Inferior parietal cortex (tissue), 1 donor: ENCODE measurements around the gene SEBOX.

Source experiments
- DNase-seq: peaks from one replicate; pipeline ENCODE4 v3.0.0-alpha.2; 2016; ENCODE audit errors: extremely low spot score

The SEBOX gene

DNA sequence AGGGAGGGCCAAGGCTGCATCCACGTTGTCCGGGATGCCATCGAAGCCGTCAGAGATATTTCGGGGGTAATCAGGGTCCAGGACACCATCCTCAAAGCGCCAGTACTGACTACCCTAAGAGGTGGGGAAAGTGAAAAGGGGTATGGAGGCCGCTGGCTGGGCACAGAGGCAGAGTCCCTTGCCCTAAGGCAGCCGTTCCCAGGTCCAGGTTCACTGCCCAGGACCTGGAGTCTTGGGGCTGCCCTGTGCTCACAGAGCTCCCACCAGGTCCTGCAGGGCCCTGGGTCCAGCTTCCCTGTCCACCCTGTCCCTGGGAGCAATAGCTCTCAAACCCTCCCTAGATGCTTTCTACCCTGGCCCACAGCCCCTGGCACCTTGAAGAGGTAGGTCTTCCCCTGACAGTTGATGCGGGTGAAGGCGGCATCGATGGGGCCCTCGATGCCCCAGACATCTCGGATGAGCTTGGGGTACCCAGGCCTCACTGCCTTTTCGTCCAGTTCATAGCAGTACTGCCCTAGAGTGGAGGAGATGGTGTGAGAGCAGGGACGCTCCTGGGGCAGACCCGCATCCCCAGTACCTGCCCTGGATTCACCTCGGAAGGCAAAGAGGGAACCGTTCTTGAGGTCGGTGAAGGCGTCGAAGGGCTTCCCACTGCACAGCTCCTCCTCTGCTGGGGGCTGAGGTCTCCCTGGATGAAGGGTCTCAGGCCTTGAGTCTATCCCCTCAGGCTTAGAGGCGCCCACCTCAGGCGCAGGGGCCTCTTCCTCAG is 4.1 kb upstream of the SEBOX start:
- no peak for DNase-seq

DNA sequence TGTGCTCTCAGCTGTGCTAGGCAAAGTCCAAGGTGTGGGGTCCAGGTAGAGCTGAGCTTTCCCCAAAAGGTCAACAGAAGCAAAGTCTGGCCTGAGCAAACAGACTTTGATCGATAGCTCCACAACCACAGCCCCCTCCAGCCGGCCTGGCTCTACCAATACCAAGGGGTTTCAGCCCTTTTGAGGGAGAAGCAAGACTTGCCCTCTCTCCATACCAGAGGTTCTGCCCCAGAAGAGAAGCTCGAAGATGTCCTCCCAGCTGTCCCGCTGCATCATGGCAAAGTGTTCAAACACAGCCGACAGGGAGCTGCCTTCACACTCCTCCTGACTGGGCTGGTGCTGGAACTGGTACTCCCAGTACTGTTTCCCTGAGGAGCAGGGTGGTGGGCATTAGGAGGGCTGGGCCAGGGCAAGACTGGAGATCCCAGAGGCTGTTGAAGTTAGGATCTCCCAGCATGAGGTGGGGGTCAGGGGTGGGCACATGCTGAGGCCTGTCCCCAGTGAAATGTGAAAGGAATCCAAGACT is 3.4 kb upstream of the SEBOX start:
- DNase-seq, result no peak

DNA sequence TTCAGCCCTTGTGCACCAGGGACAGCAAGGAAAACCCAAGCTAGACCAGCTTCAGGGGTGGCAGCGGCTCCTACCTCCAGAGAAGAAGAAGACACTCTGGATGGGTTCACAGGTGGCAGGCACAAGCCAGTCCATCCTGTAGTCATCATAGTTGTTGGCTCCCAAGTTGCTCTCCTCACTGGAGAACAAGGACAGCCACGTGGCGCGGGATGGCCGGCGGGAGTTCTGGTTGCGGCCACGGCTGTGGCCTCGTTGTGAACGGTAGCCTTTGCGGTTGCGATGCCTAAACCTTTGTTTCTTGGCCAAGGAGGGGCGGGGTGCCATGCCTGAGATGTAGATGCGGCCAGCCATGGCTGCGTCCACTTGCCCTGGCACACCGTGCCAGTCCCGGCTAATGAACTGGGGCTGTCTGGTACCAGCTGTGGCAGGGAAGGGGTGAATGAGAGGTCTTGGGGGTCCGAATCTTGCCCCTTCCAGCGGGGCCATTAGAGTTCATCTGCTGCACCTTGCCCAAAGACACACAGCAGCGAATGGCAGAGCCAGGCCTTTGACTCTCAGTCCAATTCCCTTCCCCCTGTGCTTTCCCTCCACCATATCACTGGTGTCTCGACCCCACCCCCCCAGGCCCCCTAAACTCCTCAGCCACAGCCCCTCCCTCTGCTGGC is 2.8 kb upstream of the SEBOX start:
- no peak for DNase-seq

DNA sequence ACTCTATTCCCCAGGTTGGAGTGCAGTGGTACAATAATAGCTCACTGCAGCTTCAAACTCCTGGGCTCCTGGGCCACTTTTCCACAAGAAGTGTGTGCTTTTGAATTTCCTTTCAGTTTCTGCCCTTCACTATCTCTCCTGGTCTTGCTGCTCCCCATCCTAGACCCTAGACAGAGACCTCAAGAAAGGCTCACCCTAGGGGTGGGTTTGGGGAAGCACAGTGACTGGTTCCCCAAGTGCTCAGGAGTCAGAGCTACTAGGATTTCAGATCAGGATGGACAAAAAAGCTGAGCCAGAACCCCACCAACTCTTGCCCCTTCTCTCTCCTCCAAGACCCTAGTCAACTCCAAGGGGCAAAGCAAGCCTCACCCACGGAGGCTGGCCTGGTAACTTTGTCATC is 1.6 kb upstream of the SEBOX start:
- no peak for DNase-seq

DNA sequence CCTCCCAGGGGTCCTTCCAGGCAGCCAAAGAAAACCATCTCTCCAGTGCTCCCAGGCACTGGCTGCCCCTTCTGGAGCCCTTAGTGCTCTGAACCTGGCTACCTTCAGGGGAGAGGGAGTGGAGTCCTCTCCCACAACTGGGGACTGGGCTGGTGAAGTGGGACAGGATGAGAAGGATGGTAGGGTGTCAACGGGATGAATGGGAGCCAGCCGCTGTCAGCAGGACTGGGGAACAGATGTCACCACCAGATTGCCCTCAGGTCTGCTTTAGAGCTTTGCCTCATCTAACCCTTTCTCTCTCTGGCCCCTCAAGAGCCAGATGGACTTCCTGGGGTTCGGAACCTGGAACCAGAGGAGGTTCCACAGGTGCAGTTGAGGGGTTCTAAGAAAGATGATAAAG is 488 bp upstream of the SEBOX start:
- no peak for DNase-seq

DNA sequence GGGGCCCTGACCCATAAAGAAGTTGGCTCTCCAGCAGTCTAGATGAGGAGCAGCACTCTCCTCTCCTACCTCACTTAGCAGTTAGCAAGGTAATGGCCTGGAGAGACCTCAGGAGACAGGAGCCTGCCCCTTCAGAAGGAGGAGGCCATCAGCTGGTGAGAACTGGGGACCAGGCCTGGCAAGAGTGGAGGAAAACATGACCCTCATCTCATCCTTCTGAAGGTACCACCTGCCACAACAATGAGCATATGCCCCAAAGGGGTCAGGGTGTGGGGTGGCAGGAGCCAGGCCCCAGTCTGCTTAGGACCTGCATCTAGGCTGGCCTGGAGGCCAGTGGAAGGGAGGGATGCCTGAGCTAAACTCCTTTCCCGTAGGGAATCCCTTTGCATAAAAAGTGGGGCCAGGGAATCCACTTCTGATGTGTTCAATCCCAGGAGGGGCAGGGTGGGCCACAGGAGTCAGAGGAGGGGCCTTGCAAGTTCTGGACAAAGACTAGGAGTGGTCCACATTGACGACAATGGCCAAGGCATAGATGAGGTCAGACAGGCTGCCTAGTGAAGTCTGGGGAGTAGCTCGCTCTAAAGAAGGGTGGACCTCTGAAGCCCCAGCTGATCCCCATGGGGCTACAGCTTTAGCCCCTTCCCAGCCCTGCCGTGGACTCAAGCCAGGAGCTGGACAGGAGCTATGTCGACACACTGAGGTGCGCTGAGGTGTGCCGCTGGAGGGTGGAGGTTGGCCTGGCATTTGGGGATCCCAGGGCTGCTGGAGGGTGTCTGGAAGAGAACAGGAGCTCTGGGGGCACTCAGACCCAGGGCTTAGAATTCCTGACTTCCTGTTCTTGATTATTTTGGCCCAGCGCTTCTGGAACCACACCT is 986 bp downstream of the SEBOX start:
- no peak for DNase-seq

DNA sequence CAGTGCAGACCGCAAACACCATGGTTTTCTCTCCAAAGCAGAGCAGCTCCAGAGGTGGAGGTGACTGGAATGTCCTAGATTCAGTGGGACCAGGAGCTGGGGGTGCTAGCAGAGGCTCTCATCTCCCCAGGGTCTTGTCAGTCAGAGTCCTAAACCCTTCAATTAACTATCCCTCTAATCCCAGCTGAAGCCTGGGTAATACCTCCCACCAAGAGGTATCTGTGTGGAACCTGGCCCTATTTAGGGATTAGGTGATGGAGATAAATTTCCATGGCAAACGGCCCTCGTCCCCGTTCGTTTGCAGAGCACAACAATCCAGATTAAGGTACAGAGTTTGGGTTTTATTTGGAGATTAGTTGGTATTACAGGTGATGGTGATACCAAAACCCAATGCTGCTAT is 1.8 kb downstream of the SEBOX start:
- DNase-seq, result no peak

DNA sequence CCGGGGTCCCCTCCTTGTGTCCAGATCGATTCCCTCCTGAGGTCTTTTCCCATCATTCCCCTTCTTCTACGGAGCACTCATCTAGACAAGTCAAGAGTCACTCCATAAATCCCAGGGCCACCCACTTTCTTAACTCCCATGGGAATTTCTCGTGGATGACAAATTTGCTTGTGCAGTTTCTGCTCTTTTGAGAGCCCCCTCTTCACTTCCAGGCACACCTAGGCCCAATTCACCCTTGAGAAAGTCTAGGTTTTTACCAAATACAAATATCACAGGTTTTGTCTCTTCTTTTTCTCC is 7.2 kb downstream of the SEBOX start:
- no peak for DNase-seq

DNA sequence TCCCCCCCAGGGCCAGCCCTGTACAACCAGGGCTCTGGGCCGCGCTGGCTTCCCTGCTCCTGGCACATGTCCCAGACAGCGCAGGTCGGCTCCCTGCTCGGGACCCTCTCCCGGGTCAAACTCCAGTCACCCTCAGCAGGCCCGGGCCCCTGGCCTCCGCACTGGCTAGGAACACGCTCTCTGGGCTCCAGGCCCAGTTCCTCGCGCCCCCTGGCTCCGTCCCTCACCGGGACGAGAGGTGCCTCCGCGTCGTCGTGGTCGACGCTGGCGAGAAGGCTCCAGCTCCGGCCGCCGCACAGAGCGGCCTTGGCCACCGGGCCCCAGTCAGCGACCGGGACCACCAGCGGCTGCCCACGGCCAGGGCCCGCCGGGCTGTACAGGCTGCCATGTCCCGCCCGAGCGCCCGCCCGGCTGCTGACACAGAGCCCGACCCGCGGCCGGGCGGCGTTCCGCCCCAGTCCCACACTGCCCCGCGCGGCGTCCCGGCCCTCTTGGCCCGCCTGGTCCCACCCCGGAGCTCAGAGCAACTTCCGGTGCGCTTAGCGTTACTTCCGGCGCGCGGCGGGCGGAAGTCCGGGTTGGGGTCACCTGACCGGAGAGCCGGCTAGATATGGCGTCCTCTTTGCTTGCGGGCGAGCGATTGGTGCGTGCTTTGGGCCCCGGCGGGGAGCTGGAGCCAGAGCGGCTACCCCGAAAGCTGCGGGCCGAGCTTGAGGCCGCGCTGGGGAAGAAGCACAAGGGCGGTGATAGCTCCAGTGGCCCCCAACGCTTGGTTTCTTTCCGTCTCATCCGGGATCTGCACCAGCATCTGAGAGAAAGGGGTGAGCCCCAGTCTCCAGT is 7.7 kb downstream of the SEBOX start, which contains the start of gene POLDIP2:
Gene POLDIP2, minus strand, starts transcription at position 467 of the 840 bp plus-strand sequence. Its CDS starts 79 bp downstream, at position 388.
- peak; percentile 96 for DNase-seq

DNA sequence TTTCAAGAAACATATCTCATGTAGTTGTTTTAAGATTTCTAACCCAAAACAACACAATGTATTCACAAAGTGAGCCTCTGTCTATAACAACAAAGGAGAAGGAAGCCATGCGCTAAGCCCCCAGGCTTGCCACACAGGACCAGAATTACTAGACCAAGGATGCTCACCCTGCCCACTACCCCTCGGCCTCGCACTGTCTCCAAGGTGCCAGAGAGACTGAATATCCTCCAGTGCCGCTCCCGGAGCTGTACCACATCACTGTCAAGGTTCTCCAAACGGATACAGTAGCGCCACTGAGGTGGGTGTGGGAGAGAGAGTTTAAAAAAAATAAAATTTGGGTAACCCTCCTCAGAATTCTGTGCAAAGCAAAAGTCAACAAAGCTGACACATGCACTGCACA is 14.7 kb downstream of the SEBOX start:
- DNase-seq, result no peak

DNA sequence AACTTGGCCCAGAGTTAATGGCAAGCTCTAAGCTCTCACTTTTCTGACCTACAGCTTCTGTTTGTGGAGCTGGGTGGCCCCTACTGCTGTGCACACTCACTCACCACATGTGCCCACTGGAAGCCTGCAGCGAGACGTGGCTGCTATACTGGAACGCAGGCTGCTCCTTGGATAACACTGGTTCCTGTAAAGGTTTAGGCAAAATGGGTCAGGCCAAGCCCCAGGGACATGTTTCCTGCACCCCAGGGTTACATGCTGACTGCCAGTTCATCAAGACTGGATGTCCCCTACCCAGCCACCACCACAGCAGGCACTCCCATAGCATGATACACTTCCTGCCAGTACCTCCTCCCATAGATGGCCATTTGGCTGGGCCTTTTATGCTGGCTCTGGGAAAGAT is 16.0 kb downstream of the SEBOX start:
- no peak for DNase-seq

DNA sequence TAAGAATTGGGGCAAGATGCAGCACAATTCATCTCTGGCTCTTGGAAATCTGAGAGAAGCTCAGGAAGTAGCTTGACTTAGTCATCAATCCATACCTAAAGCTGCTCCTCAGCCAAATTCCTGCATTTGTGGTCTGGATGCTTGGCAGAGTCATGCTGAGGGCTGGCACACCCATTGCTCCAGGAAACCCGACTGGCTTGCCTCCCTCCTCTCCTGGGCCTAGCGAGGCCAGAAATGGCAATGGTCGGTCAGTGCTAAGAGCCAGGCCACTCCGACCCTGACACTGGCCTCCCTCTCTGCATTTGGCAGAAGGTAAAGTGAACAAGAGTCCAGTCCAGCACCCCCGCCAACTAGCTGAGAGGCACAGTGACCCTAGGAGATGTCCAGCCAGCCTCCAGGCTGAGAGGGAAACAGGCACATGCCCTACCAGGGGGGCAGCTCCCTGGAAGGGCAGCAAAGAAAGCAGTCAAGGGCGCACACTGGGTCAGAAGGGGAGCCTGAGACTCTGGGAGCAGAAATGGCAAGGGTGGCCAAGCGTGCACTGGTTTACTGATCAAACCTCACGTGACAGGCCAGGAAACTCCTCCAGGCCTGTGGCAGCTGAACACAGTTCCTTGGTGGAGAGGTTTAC is 17.6 kb downstream of the SEBOX start:
- no peak for DNase-seq

DNA sequence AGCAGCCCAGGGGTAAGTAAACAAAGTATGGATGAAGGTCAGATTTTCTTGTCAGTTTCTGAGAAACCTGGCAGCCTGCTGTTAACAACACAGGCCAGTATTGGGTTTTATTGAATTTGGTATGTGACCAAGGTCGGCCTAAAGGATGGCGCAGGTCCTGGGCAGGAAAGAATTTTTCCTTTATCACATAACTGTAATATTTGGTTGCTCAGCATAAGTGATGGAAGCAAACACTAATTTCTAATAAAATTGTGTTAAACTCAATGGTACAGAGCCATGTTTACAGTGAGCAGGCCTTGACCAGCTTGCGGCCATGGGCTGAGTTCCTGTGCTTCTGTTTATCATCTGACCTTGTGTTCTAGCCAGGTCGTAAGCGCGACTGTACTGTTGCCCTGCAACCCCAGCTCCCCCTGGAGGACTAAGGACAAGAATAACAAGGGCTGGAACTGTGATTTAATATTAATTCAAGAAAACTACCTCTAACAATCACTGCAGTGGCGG is 18.2 kb downstream of the SEBOX start:
- no peak for DNase-seq

DNA sequence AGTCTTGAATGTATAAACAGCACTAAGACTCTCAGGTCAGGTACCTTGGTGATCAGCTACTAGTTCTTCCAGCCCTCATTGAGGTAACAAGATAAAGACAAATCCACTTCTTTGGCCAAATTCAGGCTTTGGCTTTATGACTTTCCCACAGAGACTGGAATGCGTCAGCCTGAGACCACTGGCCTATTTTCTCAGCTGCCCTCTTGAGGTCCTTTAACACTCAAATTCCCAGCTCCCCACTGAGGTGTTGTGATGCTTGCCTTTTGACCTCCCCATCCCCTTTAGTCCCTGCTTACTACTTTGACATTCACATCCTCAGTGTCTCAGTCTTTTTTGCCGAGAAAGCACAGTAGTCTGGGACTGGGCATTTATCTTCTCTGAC is 18.8 kb downstream of the SEBOX start:
- no peak for DNase-seq

DNA sequence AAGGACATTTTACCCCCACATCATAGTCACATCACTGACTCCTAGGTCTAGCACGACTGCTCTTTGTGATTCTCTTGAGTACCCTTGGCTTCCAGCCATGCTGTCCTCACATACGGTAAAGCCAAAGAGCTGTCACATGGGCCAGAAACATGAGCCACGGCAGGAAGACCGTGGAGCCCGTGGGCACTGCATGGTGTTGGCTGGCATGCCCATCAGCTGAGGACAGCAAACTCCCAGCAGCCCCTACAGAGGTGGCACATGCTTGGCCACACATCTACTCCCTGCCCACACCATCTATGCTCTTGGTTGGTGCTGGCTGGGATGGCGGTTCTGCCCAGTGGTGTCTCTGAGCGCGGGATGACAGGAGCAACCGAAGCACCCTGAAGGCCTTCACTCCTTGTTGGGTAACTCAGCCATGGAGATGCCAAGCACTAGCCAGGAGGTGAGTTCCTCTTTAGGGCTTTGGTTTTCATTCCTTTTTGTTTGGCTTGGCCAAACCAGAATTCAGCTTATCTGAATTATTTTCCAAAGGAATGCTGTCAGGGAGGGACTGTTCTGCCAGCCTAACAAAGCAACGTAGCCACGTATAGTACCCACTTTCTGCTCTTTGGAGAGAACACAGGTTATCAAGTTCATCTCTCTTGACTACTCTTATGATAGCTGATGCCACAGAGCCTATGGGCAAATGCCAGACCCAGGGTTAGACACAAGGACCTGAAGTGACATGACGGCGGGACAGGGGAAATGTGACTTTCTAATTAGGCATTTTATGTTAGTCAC is 19.4 kb downstream of the SEBOX start:
- no peak for DNase-seq

DNA sequence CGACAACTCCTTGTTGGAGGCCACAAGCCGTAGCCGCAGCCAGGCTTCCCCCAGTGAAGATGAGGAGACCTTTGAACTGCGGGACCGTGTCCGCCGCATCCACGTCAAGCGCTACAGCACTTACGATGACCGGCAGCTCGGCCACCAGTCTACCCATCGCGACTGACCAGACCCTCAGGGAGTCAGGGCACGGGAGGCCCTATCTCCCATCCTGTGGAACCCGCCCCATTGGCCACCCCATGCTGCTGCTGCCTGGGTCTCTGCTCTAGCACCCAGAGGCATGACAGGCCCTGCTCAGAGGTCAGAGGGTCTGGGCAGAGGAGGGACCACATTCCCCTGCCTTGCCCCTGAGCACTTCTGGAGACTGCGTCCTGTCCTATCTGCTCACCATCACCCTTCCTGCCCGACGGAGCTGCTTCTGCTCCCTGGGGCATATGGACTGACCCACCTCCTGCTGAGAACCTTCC is 20.5 kb downstream of the SEBOX start:
- DNase-seq, result no peak

DNA sequence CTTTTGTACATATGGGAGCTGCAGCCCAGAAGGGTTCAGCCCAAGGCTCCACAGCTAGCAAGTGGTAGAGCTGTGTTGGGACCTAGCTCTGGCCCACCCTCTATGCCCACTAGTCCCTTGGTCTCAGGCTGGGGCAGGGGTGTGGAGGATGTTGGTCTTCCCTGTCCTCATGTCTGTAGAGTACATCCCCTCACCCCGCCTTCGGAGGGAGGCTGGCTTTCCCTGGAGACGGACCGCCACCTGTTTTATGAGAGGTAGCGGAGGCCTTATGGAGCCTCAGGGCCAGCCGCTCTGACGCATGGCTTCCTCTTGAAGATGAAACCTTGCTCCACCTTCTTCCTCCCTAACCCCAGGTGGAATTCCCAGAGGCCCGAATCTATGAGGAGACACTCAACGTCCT is 21.0 kb downstream of the SEBOX start:
- no peak for DNase-seq

DNA sequence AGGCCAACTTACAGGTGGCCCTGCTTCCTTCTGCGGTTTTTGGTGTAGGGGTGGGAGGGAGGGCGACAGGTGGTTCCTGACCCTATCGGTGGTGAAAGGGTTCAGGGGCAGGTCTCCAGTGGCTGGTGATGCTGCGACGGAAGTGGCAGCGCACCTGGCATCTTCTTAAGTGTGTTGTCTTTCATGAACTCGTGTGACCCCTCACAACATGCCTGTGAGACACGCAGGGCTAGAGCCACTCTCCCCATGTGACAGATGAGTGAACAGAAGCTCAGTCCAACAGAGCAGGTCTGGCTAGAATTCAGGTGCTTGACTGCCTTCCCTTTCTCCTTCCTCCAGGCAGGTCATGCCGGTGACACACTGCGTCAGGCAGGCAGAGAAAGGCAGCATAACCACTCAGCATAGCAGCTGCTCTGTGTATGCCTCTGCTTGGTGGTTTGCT is 21.5 kb downstream of the SEBOX start:
- no peak for DNase-seq

DNA sequence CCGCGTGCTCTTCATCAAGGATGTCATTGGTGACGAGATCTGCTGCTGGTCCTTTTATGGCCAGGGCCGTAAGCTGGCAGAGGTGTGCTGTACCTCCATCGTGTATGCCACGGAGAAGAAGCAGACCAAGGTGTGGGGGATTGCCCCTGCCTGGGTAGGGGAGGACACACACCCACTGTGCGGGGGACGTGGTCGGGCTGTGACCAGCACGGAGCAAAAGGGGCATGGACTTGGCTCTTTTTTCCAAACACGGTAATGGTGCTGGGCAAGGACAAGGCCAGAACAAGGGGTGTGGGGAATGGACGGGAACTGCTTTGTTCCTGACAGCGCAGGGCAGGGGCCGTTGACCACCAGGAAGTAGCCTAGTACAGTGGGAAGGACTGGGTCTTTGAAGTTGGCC is 22.7 kb downstream of the SEBOX start:
- no peak for DNase-seq

DNA sequence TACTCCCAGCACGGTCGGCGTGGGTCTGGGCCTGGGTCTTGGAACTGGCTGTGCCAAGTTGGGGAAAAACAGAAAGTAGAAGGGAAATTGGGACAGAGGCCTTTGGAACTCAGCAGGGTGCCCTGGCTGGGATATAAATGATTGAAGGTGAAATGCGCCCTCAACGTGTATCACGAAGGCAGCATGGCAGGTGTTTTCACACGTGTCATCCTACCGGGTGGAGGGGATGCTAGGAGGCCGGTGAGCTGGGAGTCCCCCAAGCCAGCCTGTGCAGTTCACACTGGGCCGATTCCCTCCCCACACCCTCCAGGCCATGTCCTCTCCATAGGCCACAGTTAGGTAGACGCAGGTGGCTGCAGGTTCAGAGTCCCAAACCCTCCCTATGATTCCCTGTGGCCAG is 23.5 kb downstream of the SEBOX start:
- DNase-seq, result no peak
